ENCODE data around the gene FAM13C. TPM values are rescaled to one million over a fixed set of nuclear protein-coding genes. Genes with fewer than 3 reads are reported as not detected.

Gene FAM13C
- total and polyA plus RNA-seq, 9 of the 15 experiments (the other 6 are each of a cell fraction or from before 2014, with no cell fraction given): not detected

DNA sequence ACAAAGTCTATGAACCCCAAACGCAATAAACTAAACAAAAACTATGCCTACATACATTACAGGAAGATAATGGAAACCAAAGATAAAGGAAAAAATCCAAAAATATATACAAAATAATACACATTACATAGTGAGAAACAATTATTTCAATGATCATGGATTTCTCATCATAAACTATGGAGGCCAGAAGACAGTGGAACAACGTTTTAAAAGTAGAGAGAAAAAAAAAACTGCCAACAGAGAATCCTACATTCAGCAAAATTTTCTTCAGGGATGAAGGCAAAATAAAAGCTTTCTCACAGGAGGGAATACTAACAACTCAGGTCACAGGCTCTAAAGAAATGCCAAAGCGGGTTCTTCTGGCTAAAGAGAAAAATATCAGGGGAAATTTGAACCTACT is 42.9 kb upstream of the FAM13C start:
- in situ Hi-C loops (cut with MboI) (no loop called here), intact Hi-C loops (cut with micrococcal nuclease) (no loop called here)
- no peak overlapping the region for H2AFZ ChIP-seq (ENCODE audit: low read depth, low read length)
- no peaks in the 10 kb centered on the region for H3K9me1 ChIP-seq (ENCODE audit: control insufficient read depth, insufficient read depth, low read length)
- H3K4me3 ChIP-seq: no peak overlapping the region
- no peak for DNase-seq (ENCODE audit: extremely low read depth in 1 of 4, low spot score in 3 of 4)
- no peaks in the 10 kb centered on the region for H3K4me1 ChIP-seq (replicated peaks in 1 of 2; ENCODE audit: control insufficient read depth in 2 of 2, insufficient read depth in 2 of 2, low read length in 2 of 2)
- H4K20me1 ChIP-seq (replicated peaks; ENCODE audit: control insufficient read depth, insufficient read depth, low read length): no peaks in the 10 kb centered on the region
- no peak for ATAC-seq
- H3K9me3 ChIP-seq (replicated peaks; ENCODE audit: control insufficient read depth, insufficient read depth, low read depth, low read length): no peaks in the 10 kb centered on the region; the same call in 1 of the 2 replicates
- no peak overlapping the region for H3K4me2 ChIP-seq (ENCODE audit: insufficient read depth, low read length)
- H3K36me3 ChIP-seq (ENCODE audit: control insufficient read depth, insufficient read depth, low read length): no peaks in the 10 kb centered on the region
- H3K9ac ChIP-seq (ENCODE audit: insufficient read depth in 1 of 2, low read depth in 2 of 2, low read length in 2 of 2): no peak overlapping the region
- ChIA-PET POLR2A (no interaction called here), CTCF (ENCODE audit: low intra/inter-chr PET ratio) (no interaction called here)
- no peak overlapping the region for H3K27ac ChIP-seq (ENCODE audit: extremely low read depth, low read depth, low read length)
- WGBS (ENCODE audit: insufficient coverage, low coverage, missing lambda C conversion rate): 0% methylated on average over 3 of the region's 3 CpGs
- TF ChIP-seq ZNF24 (IDR thresholded peaks at IDR 0.05) (no peak), NR4A1 (CRISPR knock-in tag; IDR thresholded peaks at IDR 0.05) (no peak), NR4A1 (tag; IDR thresholded peaks at IDR 0.05) (no peak), CBFA2T2 (conservative IDR thresholded peaks at IDR 0.05) (no peak), KAT2B (IDR thresholded peaks at IDR 0.05; ENCODE audit: low read depth, low read length) (no peak), EP400 (IDR thresholded peaks at IDR 0.05) (no peak), HSF4 (CRISPR knock-in tag; IDR thresholded peaks at IDR 0.05; ENCODE audit: borderline replicate concordance) (no peak), KLF13 (tag; IDR thresholded peaks at IDR 0.05; ENCODE audit: borderline replicate concordance, low read depth) (no peak), USF2 (CRISPR knock-in tag; IDR thresholded peaks at IDR 0.05) (no peak), ZBTB34 (CRISPR knock-in tag; IDR thresholded peaks at IDR 0.05) (no peak), TEAD4 (IDR thresholded peaks at IDR 0.05; ENCODE audit: low read length) (no peak), TEAD4 (CRISPR knock-in tag; IDR thresholded peaks at IDR 0.05; ENCODE audit: borderline replicate concordance) (no peak)
- TF ChIP-seq, protein P1, sequence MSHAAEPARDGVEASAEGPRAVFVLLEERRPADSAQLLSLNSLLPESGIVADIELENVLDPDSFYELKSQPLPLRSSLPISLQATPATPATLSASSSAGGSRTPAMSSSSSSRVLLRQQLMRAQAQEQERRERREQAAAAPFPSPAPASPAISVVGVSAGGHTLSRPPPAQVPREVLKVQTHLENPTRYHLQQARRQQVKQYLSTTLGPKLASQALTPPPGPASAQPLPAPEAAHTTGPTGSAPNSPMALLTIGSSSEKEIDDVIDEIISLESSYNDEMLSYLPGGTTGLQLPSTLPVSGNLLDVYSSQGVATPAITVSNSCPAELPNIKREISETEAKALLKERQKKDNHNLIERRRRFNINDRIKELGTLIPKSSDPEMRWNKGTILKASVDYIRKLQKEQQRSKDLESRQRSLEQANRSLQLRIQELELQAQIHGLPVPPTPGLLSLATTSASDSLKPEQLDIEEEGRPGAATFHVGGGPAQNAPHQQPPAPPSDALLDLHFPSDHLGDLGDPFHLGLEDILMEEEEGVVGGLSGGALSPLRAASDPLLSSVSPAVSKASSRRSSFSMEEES (CRISPR knock-in tag; IDR thresholded peaks at IDR 0.05): no peak
- TF ChIP-seq, protein P2, sequence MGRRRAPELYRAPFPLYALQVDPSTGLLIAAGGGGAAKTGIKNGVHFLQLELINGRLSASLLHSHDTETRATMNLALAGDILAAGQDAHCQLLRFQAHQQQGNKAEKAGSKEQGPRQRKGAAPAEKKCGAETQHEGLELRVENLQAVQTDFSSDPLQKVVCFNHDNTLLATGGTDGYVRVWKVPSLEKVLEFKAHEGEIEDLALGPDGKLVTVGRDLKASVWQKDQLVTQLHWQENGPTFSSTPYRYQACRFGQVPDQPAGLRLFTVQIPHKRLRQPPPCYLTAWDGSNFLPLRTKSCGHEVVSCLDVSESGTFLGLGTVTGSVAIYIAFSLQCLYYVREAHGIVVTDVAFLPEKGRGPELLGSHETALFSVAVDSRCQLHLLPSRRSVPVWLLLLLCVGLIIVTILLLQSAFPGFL (CRISPR knock-in tag; IDR thresholded peaks at IDR 0.05): no peak
- H3K27me3 ChIP-seq (ENCODE audit: control insufficient read depth in 2 of 2, insufficient read depth in 2 of 2, low read length in 2 of 2): no peaks in the 10 kb centered on the region
- no peaks in the 10 kb centered on the region for H3K79me2 ChIP-seq (ENCODE audit: control insufficient read depth, insufficient read depth, low read length)
- no peak for FAIRE-seq
- no TSS peak for BruUV-seq (replicated peaks)
